ENCODE results near the gene PIGC.

GRCh38 chr1:172410027-172410426 is 33.8 kb downstream of the PIGC start:
- TF ChIP-seq POLR2A (IDR thresholded peaks at IDR 0.05) (no peak), CTCF (IDR thresholded peaks at IDR 0.05 in 4 of 5, conservative IDR thresholded peaks at IDR 0.05 in 1 of 5) (no peak)
